OCI-LY3 (cell line): ENCODE data around the gene DDN.

Source experiments
- H2AFZ ChIP-seq: fragments of 200-600, 300-600 bp; shearing (Covaris generic); 2 replicates; pipeline ENCODE4 v1.6.0; 2014; ENCODE audit warnings: antibody characterized with exemption, low read depth, low read length
- H3K27ac ChIP-seq: fragments of 200-600, 300-600 bp; sonication (generic); 2 replicates; pipeline ENCODE4 v1.5.1; 2014; ENCODE audit warnings: mild to moderate bottlenecking, low read length, moderate library complexity, mixed read lengths
- H3K27me3 ChIP-seq: fragments of 200-600, 300-600 bp; sonication (generic); 2 replicates; pipeline ENCODE4 v1.6.1; 2014; ENCODE audit warnings: low read depth, low read length, mixed read lengths
- H3K36me3 ChIP-seq: fragments of 200-600, 300-600 bp; sonication (generic); replicated peaks from 2 replicates; pipeline ENCODE3; 2014; ENCODE audit warnings: low read depth, low read length, mixed read lengths
- H3K4me1 ChIP-seq: fragments of 300-600, 200-600 bp; sonication (generic); 2 replicates; pipeline ENCODE4 v1.6.1; 2014; ENCODE audit warnings: low read length, mixed read lengths
- H3K4me2 ChIP-seq: fragments of 200-600, 300-600 bp; sonication (generic); 2 replicates; pipeline ENCODE4 v1.6.1; 2014; ENCODE audit warnings: low read length, mixed read lengths
- H3K4me3 ChIP-seq: fragments of 300-600, 200-600 bp; sonication (generic); 2 replicates; pipeline ENCODE4 v1.5.1; 2014; ENCODE audit warnings: antibody characterized with exemption, mild to moderate bottlenecking, low read length, moderate library complexity
- H3K79me2 ChIP-seq: fragments of 300-600, 200-600 bp; shearing (Covaris generic); 2 replicates; pipeline ENCODE4 v1.6.1; 2014; ENCODE audit warnings: mild to moderate bottlenecking, low read length, mixed read lengths
- H3K9ac ChIP-seq: fragments of 300-600, 200-600 bp; shearing (Covaris generic); 2 replicates; pipeline ENCODE4 v1.6.0; 2014; ENCODE audit warnings: mild to moderate bottlenecking, low read length, moderate library complexity
- H3K9me3 ChIP-seq: fragments of 200-600, 300-600 bp; shearing (Covaris generic); 2 replicates; pipeline ENCODE4 v1.6.1; 2014; ENCODE audit warnings: low read length, mixed read lengths; ENCODE audit not compliant: insufficient read depth
- H4K20me1 ChIP-seq: fragments of 200-600, 300-600 bp; sonication (generic); 2 replicates; pipeline ENCODE4 v1.6.1; 2016; ENCODE audit warnings: low read length, mixed read lengths; ENCODE audit not compliant: insufficient read depth
- CTCF ChIP-seq: fragments of 200-600, 300-600 bp; sonication (generic); IDR thresholded peaks from 2 replicates; pipeline ENCODE4 v1.5.1; 2014; ENCODE audit warnings: antibody characterized with exemption, low read length, low read depth
- EZH2phosphoT487 ChIP-seq: fragments of 200-600 bp; shearing (Covaris generic); IDR thresholded peaks from 2 replicates; pipeline ENCODE4 v1.6.1; 2018; ENCODE audit warnings: antibody characterized with exemption, mixed run types, low read depth

The DDN gene

DNA sequence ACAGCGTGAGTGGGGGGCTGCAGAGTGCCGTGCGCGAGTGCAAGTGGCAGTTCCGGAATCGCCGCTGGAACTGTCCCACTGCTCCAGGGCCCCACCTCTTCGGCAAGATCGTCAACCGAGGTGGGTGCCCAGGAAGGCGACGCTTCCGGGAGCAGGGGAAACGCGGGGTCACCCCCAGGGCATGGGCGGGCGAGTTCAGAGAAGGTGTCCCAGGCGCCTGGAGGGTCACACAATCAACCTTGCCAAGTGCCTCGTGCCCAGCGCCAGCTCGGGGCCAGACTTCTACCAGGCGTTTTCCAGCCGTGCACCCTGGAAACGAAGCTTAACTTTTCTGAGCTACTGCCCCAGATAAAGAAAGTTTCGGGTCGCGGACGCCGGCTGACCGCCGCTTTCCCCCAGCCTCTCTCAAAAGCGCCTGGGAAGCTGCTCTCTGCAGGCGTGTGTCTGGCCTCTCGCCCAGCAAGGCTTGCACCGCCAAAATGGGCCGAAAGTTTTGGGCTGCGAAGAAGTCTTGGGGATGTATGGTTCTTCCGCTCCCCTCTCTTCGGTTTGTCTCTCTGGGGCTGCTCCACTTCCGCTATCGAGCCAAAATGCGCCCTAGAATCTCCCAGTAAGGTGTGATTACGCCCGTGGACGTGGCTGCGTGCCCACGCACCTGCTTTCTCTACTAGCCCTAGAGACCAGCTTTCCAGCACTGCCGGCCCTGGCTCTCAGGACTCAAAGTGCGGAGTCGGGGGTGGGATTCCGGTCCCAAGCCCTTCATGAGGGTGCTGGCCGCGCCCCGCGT lies 19.4 kb downstream of the DDN start:
- TF ChIP-seq EZH2phosphoT487 (no peak), CTCF (no peak)
- Histone ChIP-seq H3K4me3 (peak overlapping the region; percentile 56), H3K27me3 (peaks cover 29% of the 10 kb centered on the region), H4K20me1 (no peaks in the 10 kb centered on the region), H3K4me1 (no peaks in the 10 kb centered on the region), H3K9ac (no peak overlapping the region), H2AFZ (peak overlapping the region; percentile 20; the same call in 1 of the 2 replicates), H3K9me3 (no peaks in the 10 kb centered on the region), H3K79me2 (no peaks in the 10 kb centered on the region), H3K27ac (no peak overlapping the region), H3K4me2 (peak overlapping the region; percentile 50), H3K36me3 (no peaks in the 10 kb centered on the region)

- peak overlapping the region; percentile 56 for H3K4me3 ChIP-seq
- no peaks in the 10 kb centered on the region for H3K4me1 ChIP-seq
- no peaks in the 10 kb centered on the region for H4K20me1 ChIP-seq
- peaks cover 21% of the 10 kb centered on the region for H3K27me3 ChIP-seq
- H3K36me3 ChIP-seq: no peaks in the 10 kb centered on the region
- H2AFZ ChIP-seq: peak overlapping the region; percentile 20; the same call in 1 of the 2 replicates
- H3K79me2 ChIP-seq: no peaks in the 10 kb centered on the region
- no peak overlapping the region for H3K27ac ChIP-seq
- TF ChIP-seq EZH2phosphoT487 (no peak), CTCF (no peak)
- H3K9ac ChIP-seq: no peak overlapping the region
- peak overlapping the region; percentile 50 for H3K4me2 ChIP-seq
- H3K9me3 ChIP-seq: no peaks in the 10 kb centered on the region
These were observed 20.2 kb downstream of the DDN start for GRCh38 chr12:48978741-48979601.

DNA sequence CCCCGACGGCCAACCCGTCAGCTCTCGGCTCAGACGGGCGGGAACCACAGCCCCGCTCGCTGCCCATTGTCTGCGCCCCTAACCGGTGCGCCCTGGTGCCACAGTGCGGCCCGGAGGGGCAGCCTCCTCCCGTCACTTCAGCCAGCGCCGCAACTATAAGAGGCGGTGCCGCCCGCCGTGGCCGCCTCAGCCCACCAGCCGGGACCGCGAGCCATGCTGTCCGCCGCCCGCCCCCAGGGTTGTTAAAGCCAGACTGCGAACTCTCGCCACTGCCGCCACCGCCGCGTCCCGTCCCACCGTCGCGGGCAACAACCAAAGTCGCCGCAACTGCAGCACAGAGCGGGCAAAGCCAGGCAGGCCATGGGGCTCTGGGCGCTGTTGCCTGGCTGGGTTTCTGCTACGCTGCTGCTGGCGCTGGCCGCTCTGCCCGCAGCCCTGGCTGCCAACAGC lies 20.9 kb downstream of the DDN start, which contains the start of gene WNT1:
TSS of gene WNT1 (plus strand) at position 32 of the 450 bp plus-strand sequence. CDS start at position 361, 329 bp downstream.
- no peaks in the 10 kb centered on the region for H3K4me1 ChIP-seq
- no peak within 1 kb of the TSS for H2AFZ ChIP-seq
- TF ChIP-seq EZH2phosphoT487 (no peak), CTCF (no peak)
- H3K4me3 ChIP-seq: peak within 1 kb of the TSS; percentile 56
- no peaks in the 10 kb centered on the region for H3K36me3 ChIP-seq
- no peak within 1 kb of the TSS for H3K27ac ChIP-seq
- H3K4me2 ChIP-seq: peak within 1 kb of the TSS; percentile 50
- H3K27me3 ChIP-seq: peaks cover 15% of the 10 kb centered on the region
- no peaks in the 10 kb centered on the region for H3K79me2 ChIP-seq
- no peaks in the 10 kb centered on the region for H4K20me1 ChIP-seq
- H3K9ac ChIP-seq: no peak within 1 kb of the TSS
- no peaks in the 10 kb centered on the region for H3K9me3 ChIP-seq
